NCI-H345 (cell line): Measurements from ENCODE around the gene SOWAHA.

ENCODE experiments used
- DNase-seq: peaks from one replicate; lab custom pipeline; 2025; lab: John Stamatoyannopoulos, UW

The SOWAHA gene

GRCh38 chr5:132808448-132808847, 4.7 kb upstream of the SOWAHA start:
- DNase-seq: no peak

- no peak for DNase-seq
These were observed 4.2 kb upstream of the SOWAHA start for GRCh38 chr5:132808866-132809265.

- DNase-seq: no peak
These were observed 2.5 kb upstream of the SOWAHA start for GRCh38 chr5:132810605-132811004.

GRCh38 chr5:132812123-132812765, 858 bp upstream of the SOWAHA start:
- DNase-seq: no peak

- peak; percentile 6 for DNase-seq
These were observed 749 bp downstream of the SOWAHA start for GRCh38 chr5:132813599-132814502.

- DNase-seq: no peak
These were observed 1.6 kb downstream of the SOWAHA start for GRCh38 chr5:132814503-132815294.

GRCh38 chr5:132815454-132815853, 2.4 kb downstream of the SOWAHA start:
- DNase-seq: no peak

- DNase-seq: no peak
These were observed 3.0 kb downstream of the SOWAHA start for GRCh38 chr5:132816083-132816482.

- no peak for DNase-seq
These were observed 3.5 kb downstream of the SOWAHA start for GRCh38 chr5:132816554-132816953.

- DNase-seq: no peak
These were observed 3.9 kb downstream of the SOWAHA start for GRCh38 chr5:132817011-132817410.

GRCh38 chr5:132819468-132819867, 6.4 kb downstream of the SOWAHA start:
- no peak for DNase-seq

- DNase-seq: peak; percentile 81
These were observed 7.2 kb downstream of the SOWAHA start for GRCh38 chr5:132820162-132820754.

GRCh38 chr5:132821350-132821749, 8.2 kb downstream of the SOWAHA start:
- DNase-seq: no peak

GRCh38 chr5:132821791-132822190, 8.7 kb downstream of the SOWAHA start:
- no peak for DNase-seq

GRCh38 chr5:132822650-132823480, 9.8 kb downstream of the SOWAHA start:
- no peak for DNase-seq

- no peak for DNase-seq
These were observed 10.5 kb downstream of the SOWAHA start for GRCh38 chr5:132823481-132824050.

- DNase-seq: no peak
These were observed 11.3 kb downstream of the SOWAHA start for GRCh38 chr5:132824426-132824825.

- DNase-seq: no peak
These were observed 12.1 kb downstream of the SOWAHA start for GRCh38 chr5:132825033-132825833.

GRCh38 chr5:132825834-132826391, 12.8 kb downstream of the SOWAHA start:
- DNase-seq: no peak
